ENCODE data around the gene FBXO30.

FBXO30 gene

GRCh38 chr6:145816392-145816791, 1.8 kb upstream of the FBXO30 start:
- DNase-seq (ENCODE audit: low read depth): no peak

DNA sequence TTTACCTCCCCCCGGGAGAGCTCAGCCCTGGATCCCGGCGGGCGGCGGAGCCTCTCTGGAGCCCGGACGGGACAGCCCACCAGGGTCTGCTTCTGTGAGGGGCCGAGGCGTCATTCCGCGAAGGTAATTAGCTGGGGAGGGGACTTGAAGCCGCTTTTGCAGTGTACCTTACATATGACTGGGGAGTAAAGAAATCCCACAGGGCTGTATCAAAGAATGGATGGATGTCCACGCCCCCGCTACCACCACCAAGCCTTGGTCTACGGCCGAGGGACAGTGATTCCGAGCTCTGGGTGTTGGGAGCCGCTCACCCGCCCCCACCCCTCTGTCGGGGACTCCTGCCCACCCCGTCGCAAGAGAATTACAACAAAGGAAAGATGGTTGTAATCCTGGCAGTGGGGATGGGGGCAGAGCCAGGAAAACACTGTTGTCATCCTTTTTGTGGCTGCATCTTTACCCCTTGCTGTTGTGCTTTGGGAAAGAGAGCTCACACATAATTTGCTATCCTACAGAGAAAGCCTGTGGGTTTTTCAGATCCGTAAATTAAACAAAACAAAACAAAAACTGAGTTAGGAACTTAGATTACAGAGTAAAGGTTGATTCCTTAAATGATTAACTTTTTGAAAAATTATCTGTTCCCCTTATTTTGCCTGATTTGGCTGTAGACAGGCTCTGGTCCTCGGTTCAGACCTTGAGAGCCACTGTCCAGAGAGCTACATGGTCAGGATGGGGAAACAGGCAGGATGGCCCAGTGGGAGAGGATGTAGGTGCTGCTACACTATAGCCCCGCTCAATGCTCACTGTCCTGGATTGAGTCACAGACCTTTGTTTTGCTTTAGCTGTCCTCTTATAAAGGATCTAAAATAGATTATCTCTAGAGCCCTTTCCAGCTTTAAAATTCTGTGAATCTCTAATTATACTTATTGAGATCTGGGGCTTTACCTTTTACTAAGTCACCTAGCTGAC, 997 bp upstream of the FBXO30 start:
- DNase-seq (ENCODE audit: low read depth): no peak

- peak; percentile 3 for DNase-seq (ENCODE audit: low read depth)
These were observed 527 bp downstream of the FBXO30 start for GRCh38 chr6:145814035-145814500.

GRCh38 chr6:145813285-145814034, 1.1 kb downstream of the FBXO30 start:
- no peak for DNase-seq (ENCODE audit: low read depth)

DNA sequence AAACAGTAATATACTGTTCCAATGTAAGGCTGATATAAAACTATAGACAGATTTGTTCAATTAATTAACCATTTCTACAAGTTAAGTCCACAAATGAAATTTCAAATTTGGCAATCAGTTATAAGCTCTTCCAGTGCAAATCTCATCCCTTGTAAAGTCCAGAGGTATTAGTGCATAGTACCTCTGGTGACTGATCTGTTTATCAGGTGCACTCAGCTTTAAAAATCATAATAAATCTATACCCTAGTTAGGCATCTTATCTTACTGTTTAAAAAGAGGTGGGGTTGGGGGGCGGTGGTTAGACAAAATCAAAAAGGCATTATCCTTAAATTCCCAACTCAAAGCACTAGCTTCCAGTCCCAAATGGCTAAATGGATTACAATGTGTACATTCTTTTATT, 2.9 kb downstream of the FBXO30 start:
- DNase-seq (ENCODE audit: low read depth): no peak

DNA sequence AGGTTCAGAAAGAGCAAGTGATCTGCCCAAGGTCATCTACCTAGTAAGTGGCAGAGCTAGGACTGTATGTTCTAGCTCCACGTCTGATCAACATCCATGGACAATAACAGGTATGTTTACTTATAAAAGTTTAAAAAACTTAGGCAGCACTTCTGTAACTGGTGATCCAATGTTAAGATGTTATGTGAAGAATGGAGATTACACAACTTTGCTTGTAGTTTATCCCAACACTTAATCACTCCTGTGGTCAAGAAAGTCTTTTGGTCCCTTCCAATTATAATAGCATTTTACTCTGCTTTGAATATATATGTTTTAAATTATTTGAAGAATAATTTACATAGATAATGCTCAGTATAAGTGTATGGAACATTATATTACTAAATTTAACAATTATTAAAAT, 4.8 kb downstream of the FBXO30 start:
- DNase-seq (ENCODE audit: low read depth): no peak

DNA sequence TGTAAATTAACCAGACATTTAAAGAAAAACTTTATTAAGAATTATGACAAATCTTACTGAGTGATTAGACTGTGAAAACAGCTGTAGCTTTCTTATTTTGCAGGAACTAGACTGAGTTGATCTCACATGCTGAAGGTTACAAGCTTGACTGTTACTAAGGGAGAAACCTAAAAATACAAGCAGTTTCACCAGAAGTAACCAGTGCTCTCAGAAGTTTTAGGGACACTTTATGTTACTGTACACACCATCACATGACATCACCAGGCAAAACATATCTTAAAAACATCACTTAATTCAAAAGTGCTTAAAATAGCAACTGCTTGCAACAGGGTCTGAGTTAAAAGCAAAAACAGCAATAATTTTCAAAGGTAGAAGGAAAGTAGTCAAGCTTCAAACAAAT, 5.4 kb downstream of the FBXO30 start:
- DNase-seq (ENCODE audit: low read depth): no peak

DNA sequence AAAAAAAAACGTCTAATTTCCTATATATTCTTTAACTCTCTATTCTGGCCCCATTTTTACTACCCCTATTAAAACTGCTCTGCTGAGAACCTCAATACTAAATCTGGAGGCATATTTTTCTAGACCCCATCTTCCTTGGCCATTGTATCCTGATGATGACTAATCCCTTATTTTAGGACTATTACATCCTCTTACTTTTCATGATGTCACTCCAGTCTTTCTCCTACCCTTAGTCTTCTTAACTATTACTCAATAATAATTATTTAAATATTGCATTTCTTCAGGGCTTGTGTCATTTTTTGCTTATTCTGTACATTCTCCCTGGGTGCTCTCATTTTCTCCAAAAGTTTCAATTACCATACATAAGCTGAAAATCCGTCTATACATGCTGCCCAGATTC, 6.4 kb downstream of the FBXO30 start:
- no peak for DNase-seq (ENCODE audit: low read depth)

DNA sequence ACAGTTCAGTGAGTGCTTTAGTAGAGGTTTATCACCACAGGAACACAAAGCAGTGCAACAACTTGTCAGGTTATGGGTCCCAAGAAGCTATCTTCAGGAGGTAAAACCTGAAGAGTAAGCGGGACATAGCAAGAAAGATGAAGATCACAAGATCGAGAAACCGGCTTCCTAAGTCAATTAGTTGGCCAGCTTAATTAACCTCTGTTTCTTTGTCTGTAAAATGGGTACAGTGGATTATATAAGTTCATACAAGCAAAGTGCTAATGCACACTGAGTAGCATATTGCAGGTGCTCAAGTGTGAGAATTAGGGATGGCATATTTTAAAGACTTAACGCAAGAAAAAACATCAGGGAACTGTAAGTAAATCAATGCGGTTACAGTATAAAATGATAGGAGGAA, 12.5 kb downstream of the FBXO30 start:
- no peak for DNase-seq (ENCODE audit: low read depth)

- DNase-seq (ENCODE audit: low read depth): no peak
These were observed 13.6 kb downstream of the FBXO30 start for GRCh38 chr6:145801021-145801420.

GRCh38 chr6:145798530-145798929, 16.1 kb downstream of the FBXO30 start:
- no peak for DNase-seq (ENCODE audit: low read depth)

DNA sequence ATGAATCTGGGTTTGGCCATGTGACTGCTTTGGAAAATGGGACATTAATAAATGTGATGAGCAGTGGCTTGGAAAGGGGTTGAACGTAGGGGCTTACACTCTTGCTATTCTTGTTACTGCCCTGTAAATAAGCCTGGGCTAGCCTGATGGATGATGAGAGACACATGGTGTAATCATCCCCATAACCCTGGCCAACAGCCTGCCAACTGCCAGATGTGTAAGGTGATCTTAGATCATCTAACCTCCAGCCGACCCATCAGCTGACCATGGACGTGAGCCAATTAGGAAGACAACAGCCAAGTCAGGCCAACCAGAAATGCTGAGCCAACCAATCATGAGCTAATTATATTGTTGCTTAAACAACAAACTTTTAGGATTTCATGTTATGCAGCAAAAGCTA, 25.2 kb downstream of the FBXO30 start:
- no peak for DNase-seq (ENCODE audit: low read depth)

DNA sequence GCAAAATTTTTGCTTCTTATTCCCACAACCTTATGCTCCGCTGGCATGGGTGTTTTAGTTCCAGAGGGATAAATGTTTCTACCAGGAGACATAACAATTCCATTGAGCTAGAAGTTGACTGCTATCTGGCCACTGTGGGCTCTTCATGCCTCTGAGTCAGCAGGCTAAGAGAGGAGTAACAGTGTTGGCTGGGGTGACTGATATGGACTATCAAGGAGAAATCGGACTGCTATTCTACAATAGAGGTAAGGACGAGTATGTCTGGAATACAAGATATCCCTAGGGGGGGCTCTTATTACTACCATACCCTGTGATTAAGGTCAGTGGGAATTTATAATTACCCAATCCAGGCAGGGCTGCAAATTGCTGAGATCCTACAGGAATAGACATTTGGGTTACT, 26.9 kb downstream of the FBXO30 start:
- DNase-seq (ENCODE audit: low read depth): no peak

DNA sequence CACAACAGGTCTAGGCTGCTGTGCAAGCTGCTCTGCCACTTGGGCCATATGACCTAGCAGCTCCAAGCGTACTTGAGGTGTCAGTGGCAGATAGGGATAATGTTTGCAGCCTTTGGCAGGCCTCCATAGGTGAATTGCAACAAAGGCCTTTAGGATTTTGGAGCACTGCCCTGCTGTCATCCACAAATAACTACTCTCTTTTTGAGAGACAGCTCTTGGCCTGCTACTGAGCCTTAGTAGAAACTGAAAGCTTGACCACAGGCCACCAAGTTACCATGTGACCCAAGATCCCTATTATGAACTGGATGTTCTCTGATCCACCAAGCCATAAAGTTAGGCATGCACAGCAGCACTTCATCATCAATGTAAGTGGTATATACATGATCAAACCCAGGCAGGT, 29.9 kb downstream of the FBXO30 start:
- no peak for DNase-seq (ENCODE audit: low read depth)

DNA sequence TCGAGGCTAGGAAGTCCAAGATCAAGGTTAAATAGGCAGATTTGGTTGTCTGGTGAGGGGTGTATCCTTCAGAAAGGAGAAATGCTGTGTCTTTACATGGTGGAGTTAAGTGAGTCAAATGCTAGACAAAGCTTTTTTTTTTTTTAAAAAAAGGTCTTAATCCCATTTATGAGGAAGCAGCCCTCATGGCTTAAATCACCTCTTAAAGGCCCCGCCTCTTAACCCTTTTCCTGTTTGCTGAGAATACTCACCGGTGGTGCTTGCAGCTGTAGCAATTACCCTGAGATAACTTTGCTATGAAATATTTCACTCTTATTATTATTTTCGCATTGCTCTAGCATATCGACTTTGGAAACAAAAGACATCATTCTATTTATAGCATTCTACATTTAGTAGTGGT, 30.8 kb downstream of the FBXO30 start:
- DNase-seq (ENCODE audit: low read depth): no peak

DNA sequence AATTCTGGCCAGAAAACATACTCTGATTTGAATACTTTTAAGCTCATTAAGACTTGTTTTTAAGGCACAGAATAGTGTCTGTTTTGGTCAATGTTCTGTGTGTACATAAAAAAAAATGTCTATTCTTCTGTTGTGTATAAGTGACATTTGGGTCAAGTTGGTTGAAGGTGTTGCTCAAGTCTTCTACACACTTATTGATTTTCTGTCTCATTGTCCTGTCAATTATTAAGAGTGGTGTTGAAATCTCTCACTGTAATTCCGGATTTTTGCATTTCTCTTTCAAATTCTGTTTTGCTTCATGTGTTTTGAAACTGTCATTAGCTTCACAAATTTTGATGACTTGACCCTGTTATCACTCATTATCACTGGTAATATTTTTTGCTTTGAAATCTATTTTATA, 41.7 kb downstream of the FBXO30 start:
- DNase-seq (ENCODE audit: low read depth): no peak

DNA sequence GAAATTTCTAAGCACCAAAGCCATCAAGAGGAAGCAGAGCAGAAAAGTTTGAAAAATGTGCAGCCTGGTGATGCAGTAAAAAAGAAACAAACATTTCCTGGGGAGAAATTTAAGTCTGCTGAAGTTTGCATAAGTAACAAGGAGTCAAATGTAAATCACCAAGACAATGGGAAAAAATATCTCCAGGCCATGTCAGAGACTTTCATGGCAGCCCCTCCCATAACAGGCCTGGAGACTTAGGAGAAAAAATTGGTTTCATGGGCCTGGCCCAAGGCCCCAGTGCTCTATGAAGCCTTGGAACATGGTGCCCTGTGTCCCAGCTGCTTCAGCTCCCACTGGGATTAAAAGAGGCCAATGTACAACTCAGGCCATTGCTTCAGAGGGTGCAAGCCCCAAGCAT, 49.1 kb downstream of the FBXO30 start:
- no peak for DNase-seq (ENCODE audit: low read depth)

GRCh38 chr6:145763742-145764141, 50.9 kb downstream of the FBXO30 start:
- DNase-seq (ENCODE audit: low read depth): no peak

DNA sequence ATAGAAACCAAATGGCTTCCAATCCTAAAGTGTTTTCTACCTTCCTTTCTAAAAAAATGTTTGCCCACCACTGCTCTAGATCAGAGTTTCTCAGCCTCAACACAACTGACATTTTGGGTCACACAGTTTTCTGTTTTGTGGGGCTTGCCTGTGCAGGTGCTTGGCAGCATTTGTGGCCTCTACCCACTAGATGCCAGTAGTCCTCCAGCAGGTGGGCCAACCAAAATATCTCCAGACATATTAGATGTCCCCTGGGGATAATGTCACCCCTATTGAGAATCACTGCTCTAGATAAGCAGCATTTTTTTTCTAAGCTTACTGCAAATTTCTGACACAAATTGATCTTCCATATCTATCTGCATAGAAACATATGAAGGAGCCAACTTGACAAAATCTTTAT, 53.0 kb downstream of the FBXO30 start:
- DNase-seq (ENCODE audit: low read depth): no peak

GRCh38 chr6:145758113-145758512, 56.5 kb downstream of the FBXO30 start:
- no peak for DNase-seq (ENCODE audit: low read depth)

DNA sequence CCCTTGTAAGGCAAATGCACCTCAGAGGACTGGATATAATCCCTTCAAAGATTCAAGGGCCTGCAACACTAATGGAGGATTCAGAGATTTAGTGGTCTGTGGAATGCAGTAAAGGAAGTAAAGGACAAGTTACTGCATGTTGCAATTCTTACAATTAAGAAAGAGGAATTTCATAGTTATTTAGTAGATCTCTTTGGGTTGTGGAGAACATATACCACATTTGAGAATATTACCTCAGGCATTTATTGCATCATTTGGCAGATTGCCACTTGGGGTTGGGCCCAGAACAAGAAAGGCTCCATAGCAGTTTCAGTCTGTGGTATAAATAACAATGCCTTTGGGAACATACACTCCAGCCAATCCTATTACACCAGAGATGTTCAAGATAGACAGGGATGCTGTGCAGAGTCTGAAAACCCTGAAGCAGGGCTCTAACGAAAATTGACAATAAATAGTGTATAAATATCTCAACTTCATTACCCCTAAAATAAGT, 58.4 kb downstream of the FBXO30 start:
- no peak for DNase-seq (ENCODE audit: low read depth)

DNA sequence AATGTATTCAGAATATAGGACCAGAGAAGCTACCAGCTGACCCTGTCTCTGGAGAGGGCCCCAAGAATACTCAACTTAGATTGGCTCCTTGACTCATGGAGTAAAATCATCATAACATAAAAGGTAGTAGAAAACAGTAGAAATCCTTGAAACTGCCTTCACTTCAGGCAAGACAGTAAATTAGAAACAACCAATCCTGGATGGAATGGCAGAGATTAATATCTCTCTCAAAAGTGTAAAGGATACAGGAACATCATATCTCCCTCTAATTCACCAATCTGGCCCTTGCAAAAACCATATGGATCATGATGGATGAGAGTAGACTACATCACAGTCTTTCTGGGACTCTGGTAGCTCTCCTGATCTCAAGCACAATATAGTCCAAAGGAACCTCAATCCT, 58.9 kb downstream of the FBXO30 start:
- DNase-seq (ENCODE audit: low read depth): no peak

- DNase-seq (ENCODE audit: low read depth): no peak
These were observed 62.0 kb downstream of the FBXO30 start for GRCh38 chr6:145752638-145753037.
